ENCODE data around the gene LFNG.

LFNG gene, protein sequence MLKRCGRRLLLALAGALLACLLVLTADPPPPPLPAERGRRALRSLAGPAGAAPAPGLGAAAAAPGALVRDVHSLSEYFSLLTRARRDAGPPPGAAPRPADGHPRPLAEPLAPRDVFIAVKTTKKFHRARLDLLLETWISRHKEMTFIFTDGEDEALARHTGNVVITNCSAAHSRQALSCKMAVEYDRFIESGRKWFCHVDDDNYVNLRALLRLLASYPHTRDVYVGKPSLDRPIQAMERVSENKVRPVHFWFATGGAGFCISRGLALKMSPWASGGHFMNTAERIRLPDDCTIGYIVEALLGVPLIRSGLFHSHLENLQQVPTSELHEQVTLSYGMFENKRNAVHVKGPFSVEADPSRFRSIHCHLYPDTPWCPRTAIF

DNA sequence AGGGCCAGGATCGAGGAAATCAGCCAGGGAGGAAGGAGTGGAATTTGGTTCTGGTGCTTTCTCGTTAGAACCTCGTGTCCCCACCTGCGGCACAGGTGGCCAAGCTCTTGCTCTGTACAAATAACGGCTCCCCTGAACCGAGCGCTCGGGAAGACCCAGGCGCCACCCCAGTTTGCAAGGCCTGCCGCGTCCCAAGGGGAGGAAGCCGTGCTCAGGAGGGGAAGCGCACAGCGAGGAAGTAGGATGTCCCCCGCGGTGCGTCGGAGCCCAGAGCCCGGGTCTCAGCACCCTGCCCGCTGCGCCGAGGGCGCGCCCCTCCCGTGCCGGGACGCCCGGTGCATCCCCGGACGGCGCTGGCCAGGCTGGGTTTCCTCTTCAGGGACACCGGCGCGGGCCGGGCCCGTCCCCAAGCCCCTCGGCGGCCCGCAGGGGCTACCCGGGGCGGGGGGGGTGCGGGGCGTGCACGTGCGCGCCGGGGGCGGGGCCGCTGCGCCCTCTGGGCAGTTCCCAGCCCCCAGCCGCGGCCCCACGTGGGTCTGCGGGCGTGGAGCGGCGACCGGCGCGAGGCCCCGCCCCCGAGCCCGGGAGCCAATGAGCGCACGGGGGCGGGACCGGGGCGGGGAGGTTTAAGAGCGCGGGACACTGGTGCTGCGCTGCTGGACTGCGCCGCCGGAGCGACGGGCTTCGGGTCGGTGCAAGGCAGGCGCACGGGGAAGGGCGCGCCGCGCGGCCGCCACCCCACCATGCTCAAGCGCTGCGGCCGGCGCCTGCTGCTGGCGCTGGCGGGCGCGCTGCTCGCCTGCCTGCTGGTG lies at the start of gene LFNG:
Gene LFNG (plus strand): TSS at position 656 of the 812 bp plus-strand sequence. CDS start 88 bp downstream, at position 744.
- DNase-seq = peak; percentile 75

DNA sequence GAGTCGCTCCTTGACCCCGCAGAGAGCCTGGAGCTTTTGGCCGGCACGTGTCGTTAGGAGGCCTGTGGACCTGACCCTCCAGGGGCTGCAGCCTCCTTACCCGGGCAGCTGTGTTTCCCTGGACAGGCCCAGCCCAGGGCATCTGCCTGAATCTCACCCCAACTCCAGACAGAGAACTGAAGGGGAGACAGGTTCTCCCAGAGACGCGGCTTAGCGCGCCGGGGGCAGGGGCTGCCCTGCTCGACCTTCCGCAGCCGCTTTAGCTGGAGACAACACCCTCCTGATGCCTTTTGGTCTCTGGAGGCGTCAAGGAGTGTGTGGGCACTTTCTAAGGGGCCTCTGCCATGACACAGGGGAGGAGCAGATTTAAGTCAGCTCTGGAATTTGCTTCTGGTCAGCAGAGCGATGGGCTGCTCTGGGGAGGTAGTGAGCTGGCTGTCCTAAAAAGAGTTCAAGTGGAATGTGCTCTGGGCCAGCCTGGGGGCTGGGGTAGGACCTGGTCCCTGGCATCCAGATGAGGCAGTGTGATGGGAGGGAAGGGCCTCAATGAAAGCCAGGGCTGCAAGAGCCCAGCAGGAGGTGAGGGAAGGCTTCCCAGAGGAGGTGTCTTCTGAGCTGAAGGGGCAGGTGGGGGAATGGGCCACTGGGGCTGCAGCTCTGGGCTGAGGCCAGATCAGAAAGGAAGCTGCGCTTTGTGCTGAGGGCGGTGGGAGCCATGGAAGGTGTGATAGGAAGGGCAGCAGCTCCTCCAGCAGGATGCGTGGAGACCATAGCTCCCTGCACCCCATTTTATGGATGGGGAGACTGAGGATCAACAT lies 49.2 kb upstream of the LFNG start:
- DNase-seq = no peak

DNA sequence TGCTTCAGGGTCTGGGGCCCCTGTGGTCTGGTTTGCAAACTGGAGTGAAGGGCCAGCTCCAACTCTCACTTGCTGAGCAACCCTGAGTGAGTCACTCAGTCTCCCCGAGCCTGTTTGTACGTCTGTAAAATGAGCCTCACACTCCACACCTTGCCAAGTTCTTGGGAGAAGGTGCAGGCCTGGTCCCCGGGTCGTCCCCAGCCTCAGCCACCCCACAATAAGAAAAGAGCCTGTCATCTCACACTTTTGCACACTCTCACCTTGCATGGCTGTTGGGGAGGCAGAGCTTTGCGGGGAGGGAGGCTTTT lies 48.6 kb upstream of the LFNG start:
- no peak for DNase-seq

DNA sequence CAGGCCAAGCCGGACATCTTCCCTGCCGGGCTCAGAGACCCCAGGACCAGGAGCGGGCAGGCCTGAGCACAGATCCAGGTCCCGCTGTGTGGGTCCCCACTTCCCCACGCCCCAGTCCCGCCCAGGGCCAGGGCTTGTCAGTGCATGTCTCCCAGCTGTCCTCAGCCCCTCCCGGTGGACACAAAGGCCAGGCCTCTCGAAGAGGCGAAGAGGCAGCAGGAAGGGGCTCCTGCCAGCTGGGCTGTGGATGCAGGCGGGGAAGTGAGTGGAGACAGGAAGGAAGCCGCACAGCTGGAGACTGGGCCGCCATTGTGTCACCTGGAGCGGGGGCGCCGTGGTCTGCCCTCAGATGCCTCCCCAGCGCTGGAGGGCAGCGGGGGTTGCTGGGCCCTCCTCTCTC lies 48.2 kb upstream of the LFNG start:
- no peak for DNase-seq

DNA sequence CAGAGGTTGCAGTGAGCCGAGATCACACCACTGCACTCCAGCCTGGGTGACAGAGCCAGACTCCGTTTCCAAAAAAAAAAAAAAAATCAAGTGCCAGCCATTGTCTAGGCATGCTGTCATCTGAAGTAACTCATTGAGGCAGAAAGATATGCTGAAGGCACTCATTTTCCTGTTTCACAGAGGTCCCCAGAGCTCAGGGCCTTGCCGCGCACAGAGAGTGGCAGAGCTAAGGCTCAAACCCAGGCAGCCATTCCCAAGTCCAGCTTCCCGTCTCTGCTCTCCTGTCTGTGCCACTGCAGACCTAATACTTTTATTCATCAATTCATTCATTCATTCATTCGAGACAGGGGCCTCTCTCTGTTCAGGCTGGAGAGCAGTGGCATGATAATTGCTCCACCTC lies 46.8 kb upstream of the LFNG start:
- DNase-seq = no peak

DNA sequence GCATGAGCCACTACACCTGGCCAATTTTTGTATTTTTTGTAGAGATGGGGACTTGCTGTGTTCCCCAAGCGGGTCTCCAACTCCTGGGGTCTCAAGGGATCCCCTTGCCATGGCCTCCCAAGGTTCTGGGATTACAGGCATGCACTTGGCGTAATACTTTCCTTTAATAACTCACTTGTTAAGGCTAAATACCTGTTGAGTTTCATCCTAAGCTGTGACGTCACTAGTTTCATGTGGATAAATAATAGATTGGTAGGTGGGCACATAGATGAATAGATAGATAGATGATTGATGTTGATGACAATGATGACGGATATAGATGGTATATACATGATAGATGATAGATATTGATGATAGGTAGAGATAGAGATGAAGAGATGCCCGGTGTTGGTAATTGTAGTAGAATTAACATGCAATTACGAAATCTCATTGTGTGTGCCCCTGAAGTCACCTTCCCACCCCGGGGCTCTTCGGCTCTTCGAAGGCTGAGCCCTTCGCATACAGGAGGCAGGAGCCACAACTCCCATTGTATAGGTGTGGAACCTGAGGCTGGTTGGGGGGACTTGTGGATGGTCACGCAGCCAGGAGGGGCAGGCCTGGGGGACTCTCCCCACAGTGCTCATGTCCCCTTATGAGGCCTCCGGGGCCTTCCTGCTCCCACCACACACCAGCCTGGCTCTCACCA lies 45.9 kb upstream of the LFNG start:
- DNase-seq = no peak

DNA sequence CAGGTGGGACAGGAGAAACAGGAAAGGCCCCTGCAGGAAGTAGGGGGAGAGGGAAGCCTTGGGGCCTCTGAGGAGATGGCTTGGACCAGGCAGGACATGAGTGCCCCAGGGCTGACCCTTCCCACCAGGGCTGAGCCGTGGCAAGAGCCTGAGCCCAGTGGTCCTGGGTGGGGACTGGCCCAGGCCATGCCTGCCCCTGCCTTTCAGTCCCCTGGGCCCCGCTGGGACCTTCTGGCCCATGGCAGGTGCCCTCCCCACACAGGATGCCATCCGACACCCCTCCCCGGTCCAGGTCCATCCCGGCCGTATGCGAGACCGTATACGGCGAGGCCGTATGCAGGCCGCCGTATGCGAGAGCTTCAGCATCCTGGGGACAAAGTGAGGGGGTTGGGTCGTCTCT lies 45.4 kb upstream of the LFNG start:
- no peak for DNase-seq

DNA sequence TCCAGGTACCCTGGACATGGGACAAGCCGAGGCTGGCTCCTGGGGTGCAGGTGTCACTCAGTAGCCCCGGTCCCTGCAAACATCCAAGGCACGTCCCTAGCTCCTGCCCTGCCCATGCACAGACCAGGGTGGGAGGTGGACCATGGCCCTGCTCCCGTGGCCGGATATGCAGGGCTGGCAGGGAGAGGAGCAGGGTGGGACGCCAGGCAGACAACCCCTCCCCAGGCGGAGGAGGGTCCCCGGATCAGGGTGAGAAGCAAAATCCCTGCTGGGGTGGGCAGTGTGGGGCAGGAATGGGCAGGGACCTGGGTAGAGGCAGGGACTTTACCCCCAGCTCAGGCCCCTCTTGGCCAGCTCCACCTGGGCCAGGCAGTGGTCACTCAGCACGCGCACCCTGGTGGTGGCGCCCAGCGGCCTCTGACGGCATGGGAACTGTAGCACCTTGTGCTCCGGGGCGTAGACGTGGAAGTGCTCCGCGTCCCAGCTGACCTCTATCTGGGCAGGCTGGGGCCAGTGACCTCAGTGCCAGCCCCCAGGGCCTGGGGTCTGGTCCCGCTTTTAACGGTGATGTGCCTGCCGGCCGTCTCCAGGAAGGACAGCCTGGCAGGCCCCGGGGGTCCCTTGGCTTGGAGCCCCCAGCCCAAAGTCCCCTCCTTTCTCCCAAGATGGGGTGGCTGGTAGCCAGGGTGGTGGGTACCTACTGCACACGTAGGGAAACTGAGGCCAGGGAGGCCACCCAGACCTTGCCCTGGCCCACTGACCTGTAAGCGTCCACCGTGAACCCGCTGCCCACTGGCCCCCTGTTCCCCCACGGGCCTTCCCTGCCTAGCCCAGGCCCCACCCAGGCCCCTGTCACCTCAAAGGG lies 44.5 kb upstream of the LFNG start:
- no peak for DNase-seq

DNA sequence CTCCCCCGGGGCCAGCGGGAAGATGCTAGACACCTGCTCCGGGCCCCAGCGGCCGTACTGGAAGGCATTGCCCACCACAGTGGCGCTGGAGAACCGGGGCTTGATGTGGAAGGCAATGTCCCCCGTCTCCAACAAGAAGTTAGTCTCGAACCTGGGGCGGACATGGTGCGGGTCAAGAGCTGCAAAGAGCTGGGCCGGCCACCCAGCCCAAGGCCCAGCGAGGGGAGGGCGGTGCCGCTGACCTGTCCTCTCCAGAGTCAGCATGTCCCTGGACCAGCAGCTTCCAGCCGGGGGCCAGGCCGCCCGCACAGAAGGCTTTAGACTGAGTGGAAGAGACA lies 43.9 kb upstream of the LFNG start:
- DNase-seq = no peak

DNA sequence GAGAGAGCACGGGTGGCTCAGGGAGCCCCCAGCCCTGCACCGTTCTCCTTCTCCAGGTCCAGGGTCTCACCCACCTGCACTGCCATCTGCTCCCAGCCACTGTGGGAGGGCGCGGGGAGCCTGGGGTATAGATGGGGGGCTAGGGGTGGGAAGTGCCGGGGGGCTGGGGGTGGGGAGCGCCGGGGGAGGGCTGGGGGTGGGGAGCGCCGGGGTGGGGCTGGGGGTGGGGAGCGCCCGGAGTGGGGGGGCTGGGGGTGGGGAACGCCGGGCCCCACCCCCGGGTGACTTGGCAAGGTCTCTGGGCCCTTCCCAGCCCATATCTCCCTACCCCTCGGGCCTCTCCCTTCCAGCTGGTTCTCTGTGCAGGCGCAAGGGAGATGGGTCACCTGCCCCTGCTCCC lies 43.3 kb upstream of the LFNG start, which contains the start of gene GRIFIN:
Gene GRIFIN (minus strand): TSS at position 101 of the 400 bp plus-strand sequence. CDS start 15 bp downstream, at position 86.
- DNase-seq = no peak

DNA sequence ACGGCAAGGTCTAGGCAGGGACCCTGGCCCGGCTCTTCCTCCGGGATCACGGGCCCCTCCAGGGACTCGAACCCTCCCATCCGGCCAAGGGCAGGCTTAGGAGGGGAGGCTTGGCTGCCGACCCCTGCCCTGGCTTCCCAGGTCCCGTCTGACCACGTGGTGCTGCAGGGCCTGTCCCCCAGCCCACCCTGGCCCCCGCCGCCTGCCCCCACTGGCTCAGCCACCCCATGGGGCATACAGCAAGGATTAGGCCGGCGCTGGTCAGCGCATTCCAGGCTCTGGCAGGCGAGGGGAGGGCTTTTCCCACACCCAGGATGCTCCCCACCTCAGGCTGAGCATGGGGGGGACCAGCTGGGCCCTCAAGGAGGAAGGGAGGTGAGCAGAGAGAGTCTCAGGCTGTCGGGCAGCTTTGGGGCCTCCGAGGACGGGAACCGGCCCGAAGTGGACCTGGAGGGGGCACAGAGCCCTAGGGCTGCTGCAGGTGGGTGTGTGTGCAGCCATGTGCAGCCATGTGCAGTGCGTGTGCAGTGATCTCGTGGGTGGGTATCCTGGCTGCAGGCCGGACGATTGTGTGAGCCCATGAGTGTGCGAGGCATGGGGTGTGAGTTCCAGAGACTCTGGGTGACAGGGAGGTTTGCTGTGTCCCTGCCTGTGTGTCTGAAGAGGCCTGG lies 42.7 kb upstream of the LFNG start:
- DNase-seq = no peak

DNA sequence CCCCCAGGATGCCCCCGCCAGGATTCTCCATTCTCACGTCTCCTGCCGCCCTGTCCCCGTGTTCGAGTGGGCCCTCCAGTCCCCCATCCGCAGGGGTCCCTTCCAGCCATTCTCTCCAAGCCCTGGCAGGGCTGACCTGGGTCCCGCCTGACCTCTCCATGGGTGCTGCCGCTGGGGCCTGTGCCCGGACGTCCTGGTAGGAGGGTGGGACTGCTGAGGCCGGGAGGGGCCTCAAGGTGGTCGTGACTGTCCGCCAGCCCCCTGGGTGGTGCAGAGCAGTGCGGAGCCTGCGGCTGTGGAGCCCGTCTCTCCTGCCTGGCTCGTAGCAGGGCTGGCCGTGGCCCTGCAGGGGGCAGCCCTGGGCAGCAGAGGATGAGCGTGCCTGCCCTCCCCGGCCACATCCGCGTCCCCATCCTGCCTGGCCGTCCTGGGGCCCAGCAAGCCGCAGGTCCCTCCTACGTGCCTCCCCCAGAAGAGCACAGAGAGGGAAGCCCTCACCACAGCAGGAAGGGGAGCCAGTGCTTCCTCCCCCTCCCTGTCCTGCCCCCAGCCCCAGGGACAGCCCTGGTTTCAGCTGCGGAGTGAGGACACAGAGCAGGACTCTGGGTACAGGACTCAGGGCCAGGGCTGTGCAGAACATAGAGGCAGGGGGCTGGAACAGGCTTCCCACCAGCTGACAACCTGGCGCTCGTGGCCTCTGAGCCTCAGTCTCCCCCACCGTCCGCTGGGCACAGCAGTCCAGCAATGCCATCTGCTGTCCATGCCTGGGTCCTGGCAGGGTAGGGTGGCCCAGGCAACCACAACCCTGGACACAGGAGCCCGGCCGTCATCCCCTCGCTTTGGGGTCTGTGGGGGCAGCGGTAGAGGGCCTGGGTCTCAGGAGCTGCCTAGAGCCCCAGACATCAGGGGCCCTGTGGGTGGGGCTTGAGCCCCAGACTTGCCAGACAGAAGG lies 41.9 kb upstream of the LFNG start:
- peak; percentile 25 for DNase-seq

DNA sequence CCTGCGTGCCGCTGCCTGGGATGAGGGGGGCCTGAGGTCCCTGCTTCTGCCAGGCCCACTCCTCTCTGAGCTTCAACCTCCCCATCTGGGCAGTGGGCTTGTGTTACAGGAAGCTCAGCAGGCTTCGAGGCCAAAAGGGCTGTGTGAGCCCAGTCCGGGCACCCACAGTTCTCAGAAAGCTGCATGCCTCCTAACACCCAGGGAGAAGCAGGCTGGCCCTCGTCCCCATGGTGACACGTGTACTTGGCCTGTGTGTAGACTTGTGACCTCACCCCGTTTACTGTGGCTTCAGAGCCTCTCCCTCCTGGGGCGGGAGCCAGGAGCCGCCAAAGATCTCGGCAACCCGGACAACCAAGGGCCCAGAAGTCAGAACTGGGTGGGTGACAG lies 41.2 kb upstream of the LFNG start:
- DNase-seq = no peak

DNA sequence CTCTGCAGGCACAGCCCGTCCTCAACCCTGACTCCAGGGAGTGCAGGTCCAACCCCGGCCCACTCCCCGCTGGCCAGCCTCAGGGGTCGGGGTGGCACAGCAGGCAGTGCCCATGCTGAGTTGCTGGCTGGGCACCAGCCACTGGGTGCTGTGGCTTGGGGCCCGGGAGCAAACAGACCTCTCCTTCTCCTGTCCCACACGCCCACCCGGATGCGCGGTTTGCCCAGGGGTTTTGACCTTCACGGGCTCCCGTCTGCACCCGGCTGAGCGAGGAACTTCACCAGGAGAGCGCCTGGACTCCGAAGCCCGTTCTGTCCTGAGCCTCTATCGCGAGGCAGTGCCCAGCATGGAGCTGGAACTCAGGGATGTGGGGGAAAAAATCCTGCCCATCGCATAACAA lies 40.8 kb upstream of the LFNG start:
- DNase-seq = no peak

DNA sequence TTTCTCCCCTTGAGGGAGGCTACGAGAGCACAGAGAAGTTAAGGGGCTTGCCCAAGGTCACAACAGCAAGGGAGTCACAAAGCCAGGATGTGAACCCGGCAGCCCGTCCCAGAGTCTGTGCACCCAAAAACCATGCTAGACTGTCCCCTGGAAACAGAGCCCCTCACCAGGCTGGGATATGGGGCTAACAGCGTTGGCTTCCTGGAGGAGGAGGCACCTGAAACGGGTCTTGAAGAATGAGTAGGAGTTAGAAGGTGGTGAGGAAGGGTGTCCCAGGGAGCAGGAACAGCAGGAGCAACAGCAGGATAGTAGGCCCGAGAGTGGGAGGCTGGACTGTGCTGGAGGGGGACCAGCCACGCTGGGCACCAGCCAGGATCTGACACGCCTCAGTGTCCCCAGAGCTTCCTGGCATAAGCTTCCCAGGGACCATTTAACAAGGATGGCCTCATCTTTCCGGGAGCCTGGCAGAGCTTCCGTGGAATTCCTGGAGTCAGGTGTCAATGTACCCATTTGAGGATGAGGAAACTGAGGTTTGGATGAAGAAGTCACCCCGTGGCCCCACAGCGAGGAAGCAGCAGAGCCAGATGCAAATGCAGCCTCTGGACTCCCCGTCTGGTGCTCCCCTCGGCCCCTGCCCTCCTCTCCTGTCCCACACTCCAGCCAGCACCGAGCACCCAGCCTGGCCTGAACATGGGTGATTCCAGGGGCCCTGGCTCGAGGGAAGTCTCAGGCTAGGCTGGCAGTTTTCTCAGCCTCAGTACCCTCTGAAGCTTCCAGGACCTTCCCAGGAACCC lies 40.1 kb upstream of the LFNG start:
- no peak for DNase-seq

DNA sequence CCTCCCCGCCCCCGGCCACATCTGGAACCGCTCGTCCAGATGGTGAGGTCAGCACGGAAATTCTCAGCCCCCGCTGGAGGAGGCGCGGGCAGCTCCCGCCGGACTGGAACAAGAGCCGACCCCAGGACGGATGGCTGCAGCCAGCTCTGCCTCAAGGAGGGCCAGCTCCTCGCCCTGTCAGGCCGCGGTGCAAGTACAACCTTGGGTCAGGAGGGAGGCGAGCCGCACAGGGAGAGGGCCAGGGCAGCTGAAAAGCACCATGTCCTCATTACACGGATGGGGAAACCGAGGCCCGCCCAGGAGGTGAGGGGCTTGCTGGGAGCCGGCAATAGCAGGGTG lies 39.5 kb upstream of the LFNG start:
- DNase-seq = no peak

DNA sequence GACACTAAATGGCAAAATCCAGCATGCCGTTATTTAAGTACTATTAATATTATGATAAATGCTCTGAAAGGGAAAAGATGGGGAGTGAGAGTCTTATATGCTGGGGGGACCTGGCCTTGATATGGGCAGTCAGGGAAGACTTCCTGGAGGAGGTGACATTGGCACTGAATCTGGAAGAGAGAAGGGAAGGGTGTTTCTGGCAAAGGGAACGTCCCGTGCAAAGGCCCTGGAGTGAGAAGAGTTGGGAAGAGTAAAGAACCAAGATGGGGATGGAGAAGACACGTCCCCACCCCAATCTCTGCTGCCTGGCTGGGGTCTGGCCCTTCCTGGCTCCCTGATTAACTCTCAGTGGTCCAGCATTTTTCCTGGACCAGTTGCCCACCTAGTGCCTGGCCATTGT lies 38.4 kb upstream of the LFNG start:
- no peak for DNase-seq

DNA sequence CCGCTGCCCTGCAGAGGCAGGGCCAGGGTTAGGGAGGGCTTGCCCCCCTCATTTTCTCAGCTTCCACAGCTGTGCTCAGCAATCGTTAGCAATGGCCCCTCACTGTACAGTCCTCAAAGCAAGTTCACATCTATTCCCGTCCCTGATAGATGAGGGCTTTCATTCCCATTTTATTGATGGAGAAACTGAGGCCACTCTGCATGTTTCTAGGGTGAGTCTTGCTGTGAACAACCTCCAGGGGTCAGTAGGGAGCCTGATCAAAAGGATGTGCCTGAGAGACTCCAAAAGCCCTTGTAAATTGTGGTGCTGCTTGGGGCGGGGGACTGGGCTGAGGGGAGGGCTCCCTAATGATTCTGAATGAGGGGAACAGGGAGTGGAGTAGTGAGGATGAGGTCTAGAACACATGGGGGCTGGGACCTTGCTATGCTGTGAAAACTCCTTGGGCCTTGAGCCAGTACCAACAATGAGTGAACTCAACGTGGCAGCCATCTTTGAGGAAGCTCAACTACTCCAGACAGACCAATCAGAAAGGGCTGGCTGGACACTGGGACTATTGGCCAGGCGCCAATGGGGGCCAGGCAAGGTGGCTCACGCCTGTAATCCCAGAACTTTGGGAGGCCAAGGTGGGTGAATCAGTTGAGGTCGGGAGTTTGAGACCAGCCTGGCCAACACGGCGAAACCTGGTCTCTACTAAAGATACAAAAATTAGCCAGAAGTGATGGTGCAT lies 36.7 kb upstream of the LFNG start:
- DNase-seq = no peak

DNA sequence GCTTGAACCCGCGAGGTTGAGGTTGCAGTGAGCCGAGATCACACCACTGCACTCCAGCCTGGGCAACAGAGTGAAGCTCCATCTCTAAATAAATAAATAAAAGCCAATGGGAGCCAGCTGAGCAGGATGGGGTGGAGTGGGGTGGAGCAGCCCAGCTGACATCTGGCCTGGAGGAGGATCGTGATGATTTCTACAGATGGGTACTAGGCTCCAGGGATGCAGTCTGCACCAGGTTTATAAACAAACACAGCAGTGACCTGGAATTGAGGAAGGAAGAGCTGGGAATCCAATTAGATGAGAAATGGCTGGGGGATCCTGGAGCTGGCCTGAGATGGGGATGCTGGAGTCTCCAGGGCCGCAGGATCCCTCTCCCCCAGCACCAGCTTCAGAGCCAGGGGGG lies 36.1 kb upstream of the LFNG start:
- DNase-seq = no peak

All from kidney glomerular epithelial cell (primary cell).